Stimulated activated CD4-positive, alpha-beta T cell treated with anti-CD3 and anti-CD28 coated beads, Interleukin-15, amount 100 ng/mL, for 1 hour (primary cell): ENCODE measurements around the gene TDRD9.
"Not testable (repeated sequence)": the region's sequence is repeated elsewhere in the genome, so short reads cannot be mapped to it uniquely, and the experiment has no call there.

Experiments
- DNase-seq, 2 donors: peaks; one replicate each; pipeline ENCODE4 v3.0.0-alpha.2; 2020; ENCODE audit warnings: low read depth in 1 of 2, low spot score in 1 of 2

The TDRD9 gene

GRCh38 chr14:103974575-103974974, 46.3 kb downstream of the TDRD9 start:
- DNase-seq: no peak

GRCh38 chr14:103980623-103981238, 52.5 kb downstream of the TDRD9 start:
- not testable (repeated sequence) for DNase-seq

- DNase-seq: no peak
These were observed 55.9 kb downstream of the TDRD9 start for GRCh38 chr14:103984196-103984595.

- DNase-seq: no peak
These were observed 60.8 kb downstream of the TDRD9 start for GRCh38 chr14:103989034-103989433.

- no peak for DNase-seq
These were observed 61.7 kb downstream of the TDRD9 start for GRCh38 chr14:103989964-103990363.

- no peak for DNase-seq
These were observed 66.4 kb downstream of the TDRD9 start for GRCh38 chr14:103994535-103995184.

GRCh38 chr14:103995876-103996275, 67.6 kb downstream of the TDRD9 start:
- no peak for DNase-seq

- DNase-seq: no peak
These were observed 69.1 kb downstream of the TDRD9 start for GRCh38 chr14:103997391-103997790.

GRCh38 chr14:103998027-103998426, 69.8 kb downstream of the TDRD9 start:
- DNase-seq: no peak

GRCh38 chr14:103999795-104000440, 71.7 kb downstream of the TDRD9 start:
- no peak for DNase-seq

GRCh38 chr14:104001003-104001402, 72.7 kb downstream of the TDRD9 start:
- DNase-seq: no peak

GRCh38 chr14:104003616-104004015, 75.4 kb downstream of the TDRD9 start:
- DNase-seq: no peak

- no peak for DNase-seq
These were observed 76.6 kb downstream of the TDRD9 start for GRCh38 chr14:104004849-104005248.

GRCh38 chr14:104005489-104005888, 77.2 kb downstream of the TDRD9 start:
- no peak for DNase-seq

GRCh38 chr14:104007121-104007520, 78.9 kb downstream of the TDRD9 start:
- DNase-seq: no peak

- no peak for DNase-seq
These were observed 81.0 kb downstream of the TDRD9 start for GRCh38 chr14:104009297-104009696.

- DNase-seq: no peak
These were observed 83.7 kb downstream of the TDRD9 start for GRCh38 chr14:104011824-104012517.

- no peak for DNase-seq
These were observed 86.5 kb downstream of the TDRD9 start for GRCh38 chr14:104014764-104015163.

- DNase-seq: no peak
These were observed 88.8 kb downstream of the TDRD9 start for GRCh38 chr14:104016873-104017650.

GRCh38 chr14:104019029-104019428, 90.8 kb downstream of the TDRD9 start:
- DNase-seq: no peak

GRCh38 chr14:104019806-104020205, 91.5 kb downstream of the TDRD9 start:
- DNase-seq: no peak
